Neural progenitor cell (in vitro differentiated cells): ENCODE results near the gene KRTAP10-3.

Source experiments
- CTCF ChIP-seq: fragments of 200-600 bp; sonication (generic); IDR thresholded peaks from 2 replicates; pipeline ENCODE4 v1.5.1; 2017; ENCODE audit warnings: antibody characterized with exemption, mild to moderate bottlenecking
- EZH2 ChIP-seq: fragments of 200-600 bp; sonication (generic); IDR thresholded peaks from 2 replicates; pipeline ENCODE4 v1.6.1; 2017; ENCODE audit warnings: antibody characterized with exemption, mild to moderate bottlenecking, moderate library complexity

- TF ChIP-seq EZH2 (no peak), CTCF (no peak)
These were observed 39.5 kb upstream of the KRTAP10-3 start for GRCh38 chr21:44598061-44598460.
